ENCODE results near the gene SMYD3.

The SMYD3 gene

GRCh38 chr1:246092136-246092535, 414.9 kb downstream of the SMYD3 start:
- H3K9me3 Mint-ChIP-seq, result peaks cover 7% of the 10 kb centered on the region
- H3K36me3 Mint-ChIP-seq (ENCODE audit: low read depth), result peaks cover 10% of the 10 kb centered on the region
- H3K27me3 Mint-ChIP-seq (ENCODE audit: low read depth, poor library complexity), result peaks cover 3% of the 10 kb centered on the region
- H3K4me3 Mint-ChIP-seq, result no peak overlapping the region
- no peak for TF ChIP-seq CTCF (IDR thresholded peaks at IDR 0.05)
- H3K4me1 Mint-ChIP-seq, result peaks cover 25% of the 10 kb centered on the region
- no peak overlapping the region for H3K27ac Mint-ChIP-seq
- DNase-seq, result no peak

GRCh38 chr1:246091477-246091876, 415.6 kb downstream of the SMYD3 start:
- Mint-ChIP-seq H3K27ac (no peak overlapping the region), H3K4me1 (peaks cover 22% of the 10 kb centered on the region), H3K27me3 (ENCODE audit: low read depth, poor library complexity) (peaks cover 3% of the 10 kb centered on the region), H3K36me3 (ENCODE audit: low read depth) (peaks cover 10% of the 10 kb centered on the region), H3K4me3 (no peak overlapping the region), H3K9me3 (peaks cover 7% of the 10 kb centered on the region)
- no peak for DNase-seq
- no peak for TF ChIP-seq CTCF (IDR thresholded peaks at IDR 0.05)

- H3K27me3 Mint-ChIP-seq (ENCODE audit: low read depth, poor library complexity), result peaks cover 3% of the 10 kb centered on the region
- H3K9me3 Mint-ChIP-seq, result peaks cover 28% of the 10 kb centered on the region
- no peak for TF ChIP-seq CTCF (IDR thresholded peaks at IDR 0.05)
- H3K27ac Mint-ChIP-seq, result no peak overlapping the region
- peaks cover 19% of the 10 kb centered on the region for H3K36me3 Mint-ChIP-seq (ENCODE audit: low read depth)
- no peak overlapping the region for H3K4me3 Mint-ChIP-seq
- H3K4me1 Mint-ChIP-seq, result peaks cover 10% of the 10 kb centered on the region
- DNase-seq, result no peak
Observed at GRCh38 chr1:246086191-246086590, 420.9 kb downstream of the SMYD3 start.

GRCh38 chr1:246083416-246083815, 423.7 kb downstream of the SMYD3 start:
- Mint-ChIP-seq H3K9me3 (peaks cover 33% of the 10 kb centered on the region), H3K4me1 (peaks cover 14% of the 10 kb centered on the region), H3K27me3 (ENCODE audit: low read depth, poor library complexity) (no peaks in the 10 kb centered on the region), H3K4me3 (no peak overlapping the region), H3K36me3 (ENCODE audit: low read depth) (peaks cover 29% of the 10 kb centered on the region), H3K27ac (no peak overlapping the region)
- TF ChIP-seq CTCF (IDR thresholded peaks at IDR 0.05), result no peak
- DNase-seq, result no peak

DNA sequence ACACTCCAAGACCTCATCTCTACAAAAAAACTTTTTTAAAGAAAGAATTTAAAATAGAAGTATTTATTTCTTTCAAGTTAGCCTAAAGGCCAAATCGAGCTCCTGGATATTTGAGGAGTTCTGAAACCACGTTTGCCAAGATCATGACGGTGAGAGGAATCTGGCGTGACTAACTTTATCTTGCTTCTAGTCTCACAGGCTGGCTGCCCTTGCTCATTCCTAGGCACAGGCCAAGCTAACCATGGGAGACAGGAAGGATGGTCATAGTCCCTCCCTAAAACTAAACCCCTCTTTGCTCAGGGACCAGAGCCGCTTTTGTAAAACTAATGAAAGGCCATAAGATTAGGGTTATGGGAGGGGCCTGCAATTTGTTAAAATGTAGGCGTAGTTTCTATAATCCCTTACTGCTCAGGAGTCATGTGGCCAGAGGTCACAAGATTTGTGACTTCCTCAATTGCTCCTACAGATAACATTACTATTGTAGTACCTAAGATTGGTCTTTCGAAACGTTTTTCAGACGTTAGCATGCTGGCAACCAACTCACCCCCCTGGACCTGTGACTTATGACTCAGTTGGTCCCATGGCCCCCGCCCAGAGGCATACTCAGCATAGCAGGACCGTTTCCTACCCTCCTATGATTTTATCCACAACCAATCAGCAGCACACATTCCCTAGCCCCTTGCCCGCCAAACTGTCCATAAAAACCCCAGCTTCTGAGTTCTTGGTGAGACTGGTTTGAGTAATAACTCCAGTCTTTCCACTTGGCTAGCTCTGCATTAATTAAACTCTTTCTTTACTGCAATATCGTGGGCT, 425.0 kb downstream of the SMYD3 start:
- Mint-ChIP-seq H3K9me3 (peaks cover 26% of the 10 kb centered on the region), H3K4me3 (no peak overlapping the region), H3K27ac (no peak overlapping the region), H3K27me3 (ENCODE audit: low read depth, poor library complexity) (no peaks in the 10 kb centered on the region), H3K4me1 (peaks cover 28% of the 10 kb centered on the region), H3K36me3 (ENCODE audit: low read depth) (peaks cover 23% of the 10 kb centered on the region)
- no peak for TF ChIP-seq CTCF (IDR thresholded peaks at IDR 0.05)
- no peak for DNase-seq

- H3K36me3 Mint-ChIP-seq (ENCODE audit: low read depth), result peaks cover 23% of the 10 kb centered on the region
- no peak for DNase-seq
- H3K9me3 Mint-ChIP-seq, result peaks cover 26% of the 10 kb centered on the region
- no peak for TF ChIP-seq CTCF (IDR thresholded peaks at IDR 0.05)
- H3K4me1 Mint-ChIP-seq, result peaks cover 36% of the 10 kb centered on the region
- H3K4me3 Mint-ChIP-seq, result no peak overlapping the region
- H3K27ac Mint-ChIP-seq, result no peak overlapping the region
- H3K27me3 Mint-ChIP-seq (ENCODE audit: low read depth, poor library complexity), result no peaks in the 10 kb centered on the region
Observed at GRCh38 chr1:246081138-246081702, 425.9 kb downstream of the SMYD3 start.

All from nephron progenitor cell (in vitro differentiated cells).